ENCODE measurements around the gene PHF14.

Gene PHF14

GRCh38 chr7:11054033-11054432 is 80.4 kb downstream of the PHF14 start:
- TF ChIP-seq ESRRG (CRISPR knock-in tag; IDR thresholded peaks at IDR 0.05) (no peak), ISL1 (CRISPR knock-in tag; IDR thresholded peaks at IDR 0.05) (no peak), TCF4 (CRISPR knock-in tag; IDR thresholded peaks at IDR 0.05; ENCODE audit: borderline replicate concordance) (no peak), ARNTL (CRISPR knock-in tag; IDR thresholded peaks at IDR 0.05; ENCODE audit: borderline replicate concordance, low read depth) (no peak), SNAI2 (CRISPR knock-in tag; IDR thresholded peaks at IDR 0.05) (no peak)
- ATAC-seq: no peak

GRCh38 chr7:11060893-11061292 is 87.2 kb downstream of the PHF14 start:
- TF ChIP-seq ZNF8 (CRISPR knock-in tag; IDR thresholded peaks at IDR 0.05) (no peak), PPARA (CRISPR knock-in tag; IDR thresholded peaks at IDR 0.05; ENCODE audit: borderline replicate concordance) (no peak), CSDC2 (CRISPR knock-in tag; IDR thresholded peaks at IDR 0.05) (no peak), ZFP3 (CRISPR knock-in tag; IDR thresholded peaks at IDR 0.05) (no peak), SNAI2 (CRISPR knock-in tag; IDR thresholded peaks at IDR 0.05) (no peak), ARNTL (CRISPR knock-in tag; IDR thresholded peaks at IDR 0.05; ENCODE audit: borderline replicate concordance, low read depth) (no peak), TSHZ2 (CRISPR knock-in tag; IDR thresholded peaks at IDR 0.05) (no peak), ZFP30 (CRISPR knock-in tag; IDR thresholded peaks at IDR 0.05) (no peak), POU6F1 (CRISPR knock-in tag; IDR thresholded peaks at IDR 0.05; ENCODE audit: borderline replicate concordance, low read depth) (no peak), ISL1 (CRISPR knock-in tag; IDR thresholded peaks at IDR 0.05) (no peak), ZNF70 (CRISPR knock-in tag; IDR thresholded peaks at IDR 0.05) (no peak), RARB (CRISPR knock-in tag; IDR thresholded peaks at IDR 0.05) (no peak), ZC3H10 (CRISPR knock-in tag; IDR thresholded peaks at IDR 0.05) (no peak), CSRNP3 (CRISPR knock-in tag; IDR thresholded peaks at IDR 0.05) (no peak), BACH2 (CRISPR knock-in tag; IDR thresholded peaks at IDR 0.05; ENCODE audit: borderline replicate concordance) (no peak)
- no peak for ATAC-seq

GRCh38 chr7:11062110-11062509 is 88.4 kb downstream of the PHF14 start:
- ATAC-seq: no peak
- TF ChIP-seq ZC3H10 (CRISPR knock-in tag; IDR thresholded peaks at IDR 0.05) (no peak), ZNF565 (CRISPR knock-in tag; conservative IDR thresholded peaks at IDR 0.05; ENCODE audit: low read depth) (no peak), RARB (CRISPR knock-in tag; IDR thresholded peaks at IDR 0.05) (no peak), BACH2 (CRISPR knock-in tag; IDR thresholded peaks at IDR 0.05; ENCODE audit: borderline replicate concordance) (no peak), PATZ1 (CRISPR knock-in tag; IDR thresholded peaks at IDR 0.05; ENCODE audit: borderline replicate concordance) (no peak), ESRRG (CRISPR knock-in tag; IDR thresholded peaks at IDR 0.05) (no peak), ZFP3 (CRISPR knock-in tag; IDR thresholded peaks at IDR 0.05) (no peak), TSHZ2 (CRISPR knock-in tag; IDR thresholded peaks at IDR 0.05) (no peak), GLIS3 (CRISPR knock-in tag; IDR thresholded peaks at IDR 0.05) (no peak), ARNTL (CRISPR knock-in tag; IDR thresholded peaks at IDR 0.05; ENCODE audit: borderline replicate concordance, low read depth) (no peak), POU6F1 (CRISPR knock-in tag; IDR thresholded peaks at IDR 0.05; ENCODE audit: borderline replicate concordance, low read depth) (no peak), CSDC2 (CRISPR knock-in tag; IDR thresholded peaks at IDR 0.05) (no peak), PPARA (CRISPR knock-in tag; IDR thresholded peaks at IDR 0.05; ENCODE audit: borderline replicate concordance) (no peak), ZNF70 (CRISPR knock-in tag; IDR thresholded peaks at IDR 0.05) (no peak), ZFP30 (CRISPR knock-in tag; IDR thresholded peaks at IDR 0.05) (no peak), CREB5 (CRISPR knock-in tag; IDR thresholded peaks at IDR 0.05; ENCODE audit: low read depth) (no peak), CSRNP3 (CRISPR knock-in tag; IDR thresholded peaks at IDR 0.05) (no peak)
